CD14-positive monocyte (primary cell): ENCODE results near the gene MBNL3. TPM values are rescaled to one million over a fixed set of nuclear protein-coding genes. Genes with fewer than 3 reads are reported as not detected.

Experiments used
- DNase-seq, 3 donors: peaks; one replicate each; pipeline ENCODE4 v3.0.0-alpha.2; 2011 to 2022
- H2AFZ ChIP-seq: 2 replicates; pipeline ENCODE4 v1.6.0; 2012; ENCODE audit warnings: mild to moderate bottlenecking, low read depth, low read length, inconsistent platforms; ENCODE audit not compliant: insufficient read depth, poor library complexity, severe bottlenecking
- H3K27ac ChIP-seq, 2 donors: 1 replicate in 1 of 2; 2 replicates in 1 of 2; pipeline ENCODE4 v1.5.1; 2012 to 2013; ENCODE audit warnings: low read length in 2 of 2, control low read depth in 1 of 2, inconsistent platforms in 1 of 2, low read depth in 1 of 2, mild to moderate bottlenecking in 1 of 2
- H3K27me3 ChIP-seq, 2 donors: one replicate each; pipeline versions ENCODE4 v1.6.0 to v1.6.1; 2011 to 2013; ENCODE audit warnings: low read length in 2 of 2; ENCODE audit not compliant: control insufficient read depth in 2 of 2, insufficient read depth in 2 of 2
- H3K36me3 ChIP-seq, 2 donors: replicated peaks in 1 of 2; 1 replicate in 1 of 2; 2 replicates in 1 of 2; pipeline versions ENCODE4 v1.5.1 to v1.6.1; 2012 to 2013; ENCODE audit warnings: low read length in 2 of 2, control low read depth in 1 of 2, inconsistent platforms in 1 of 2, mild to moderate bottlenecking in 1 of 2; ENCODE audit not compliant: insufficient read depth in 2 of 2, control insufficient read depth in 1 of 2
- H3K4me1 ChIP-seq, 2 donors: 1 replicate in 1 of 2; 2 replicates in 1 of 2; pipeline versions ENCODE4 v1.5.1 to v1.6.1; 2012 to 2013; ENCODE audit warnings: low read length in 2 of 2, control low read depth in 1 of 2, inconsistent platforms in 1 of 2, mild to moderate bottlenecking in 1 of 2, moderate library complexity in 1 of 2; ENCODE audit not compliant: insufficient read depth in 2 of 2, control insufficient read depth in 1 of 2
- H3K4me2 ChIP-seq: replicated peaks from 2 replicates; pipeline ENCODE3; 2012; ENCODE audit warnings: low read length, moderate library complexity, mild to moderate bottlenecking; ENCODE audit not compliant: poor library complexity, severe bottlenecking; ENCODE audit errors: extremely low read depth
- H3K4me3 ChIP-seq, 3 experiments: fragments of 200-600 bp in 1 of 3; sonication (generic) in 1 of 3; replicated peaks in 1 of 3; 1 replicate in 2 of 3; 2 replicates in 1 of 3; pipeline ENCODE4 v1.5.1; 2011 to 2013; ENCODE audit warnings: low read length in 3 of 3, mild to moderate bottlenecking in 3 of 3, control low read depth in 2 of 3, low read depth in 2 of 3, inconsistent platforms in 1 of 3, moderate library complexity in 1 of 3
- H3K79me2 ChIP-seq: 2 replicates; pipeline ENCODE4 v1.6.0; 2012; ENCODE audit warnings: mild to moderate bottlenecking, control low read depth, inconsistent platforms, low read length, moderate library complexity; ENCODE audit not compliant: insufficient read depth
- H3K9ac ChIP-seq: 2 replicates; pipeline ENCODE4 v1.6.0; 2017; ENCODE audit warnings: low read length, mild to moderate bottlenecking; ENCODE audit not compliant: insufficient read depth, poor library complexity, severe bottlenecking
- H3K9me3 ChIP-seq, 2 donors: replicated peaks in 1 of 2; 1 replicate in 1 of 2; 2 replicates in 1 of 2; pipeline versions ENCODE4 v1.5.1 to v1.6.1; 2012 to 2013; ENCODE audit warnings: low read length in 2 of 2, control low read depth in 1 of 2; ENCODE audit not compliant: control insufficient read depth in 1 of 2, insufficient read depth in 1 of 2
- H4K20me1 ChIP-seq: 2 replicates; pipeline ENCODE4 v1.6.0; 2012; ENCODE audit warnings: mild to moderate bottlenecking, low read length, control low read depth, moderate library complexity; ENCODE audit not compliant: insufficient read depth
- H3K27ac Mint-ChIP-seq, 7 donors: one replicate each; pipeline ENCODE4 v1.8.0; 2020; ENCODE audit warnings: mild to moderate bottlenecking in 7 of 7, mixed read lengths in 7 of 7, moderate library complexity in 6 of 7, inconsistent platforms in 2 of 7
- H3K27me3 Mint-ChIP-seq, 3 donors: one replicate each; pipeline ENCODE4 v1.8.0; 2021 to 2022; ENCODE audit warnings: low read depth in 3 of 3, mild to moderate bottlenecking in 3 of 3, mixed read lengths in 3 of 3, moderate library complexity in 3 of 3, inconsistent platforms in 1 of 3
- H3K36me3 Mint-ChIP-seq, 2 donors: one replicate each; pipeline ENCODE4 v1.8.0; 2020; ENCODE audit warnings: mixed read lengths in 2 of 2, inconsistent platforms in 1 of 2, mild to moderate bottlenecking in 1 of 2
- H3K4me1 Mint-ChIP-seq: one replicate; pipeline ENCODE4 v1.8.0; 2020; ENCODE audit warnings: mild to moderate bottlenecking, mixed read lengths
- H3K4me3 Mint-ChIP-seq, 2 donors: one replicate each; pipeline ENCODE4 v1.8.0; 2020; ENCODE audit warnings: mild to moderate bottlenecking in 2 of 2, mixed read lengths in 2 of 2, moderate library complexity in 1 of 2
- H3K9me3 Mint-ChIP-seq, 7 donors: one replicate each; pipeline ENCODE4 v1.8.0; 2020 to 2022; ENCODE audit warnings: mixed read lengths in 7 of 7, mild to moderate bottlenecking in 6 of 7, moderate library complexity in 6 of 7, inconsistent platforms in 2 of 7
- CTCF ChIP-seq: fragments of 200-600 bp; IDR thresholded peaks from one replicate; pipeline ENCODE4 v1.8.0; 2022; ENCODE audit warnings: antibody characterized with exemption, mild to moderate bottlenecking
- WGBS: methylation state at CpG from one replicate; pipeline ENCODE4 v1.1.5; 2013; ENCODE audit warnings: missing lambda C conversion rate; ENCODE audit not compliant: insufficient coverage; 5-methylcytosine and 5-hydroxymethylcytosine counted together
- intact Hi-C, 2 donors: fragments of 100-400 bp; cut with micrococcal nuclease; formaldehyde crosslinking; loops; one replicate each; pipeline versions ENCODE4 v1.15.0 to v1.15.1; 2023
- polyA plus RNA-seq, 3 donors: library from polyadenylated mRNA; depleted of rRNA in 1 of 3; unstranded in 2 of 3; stranded (reverse) in 1 of 3; fragments of 300-500 nt in 2 of 3; fragments of >200 nt in 1 of 3; fragmentation: Illumina TruSeq in 2 of 3; gene quantifications; 1 replicate in 2 of 3; 2 replicates in 1 of 3; pipeline ENCODE4 v1.2.3, GENCODE V29; 2012 to 2021

The MBNL3 gene
- polyA plus RNA-seq, 3 donors, result 7.4 to 32.8 (median 22.4) TPM

GRCh38 chrX:132467026-132467425 is 21.8 kb downstream of the MBNL3 start:
- no peak for DNase-seq
- Mint-ChIP-seq H3K27ac (no peak overlapping the region), H3K4me3 (no peak overlapping the region), H3K9me3 (peaks cover 0 to 2% (median 0%) of the 10 kb centered on the region in 7 donors), H3K4me1 (no peaks in the 10 kb centered on the region), H3K27me3 (peaks cover 0 to 3% (median 0%) of the 10 kb centered on the region in 3 donors), H3K36me3 (no peaks in the 10 kb centered on the region)
- intact Hi-C loops, result no loop called here
- Histone ChIP-seq H2AFZ (no peak overlapping the region), H3K4me3 (no peak overlapping the region), H3K4me1 (no peaks in the 10 kb centered on the region), H3K27me3 (peaks cover 0 to 2% of the 10 kb centered on the region in 2 donors), H3K9me3 (no peaks in the 10 kb centered on the region), H3K27ac (no peak overlapping the region), H3K79me2 (no peaks in the 10 kb centered on the region), H4K20me1 (no peaks in the 10 kb centered on the region), H3K4me2 (no peak overlapping the region), H3K36me3 (no peaks in the 10 kb centered on the region), H3K9ac (no peak overlapping the region)
- no peak for TF ChIP-seq CTCF
- WGBS, result no CpG with 5 or more reads among the region's 3 CpGs

GRCh38 chrX:132463411-132463810 is 25.4 kb downstream of the MBNL3 start:
- Histone ChIP-seq H3K79me2 (no peaks in the 10 kb centered on the region), H3K36me3 (no peaks in the 10 kb centered on the region), H2AFZ (no peak overlapping the region), H3K9ac (no peak overlapping the region), H3K4me2 (no peak overlapping the region), H3K27ac (no peak overlapping the region), H3K9me3 (no peaks in the 10 kb centered on the region), H4K20me1 (no peaks in the 10 kb centered on the region), H3K4me1 (no peaks in the 10 kb centered on the region), H3K4me3 (no peak overlapping the region), H3K27me3 (peaks cover 0 to 2% of the 10 kb centered on the region in 2 donors)
- intact Hi-C loops, result no loop called here
- peaks cover 0 to 3% (median 0%) of the 10 kb centered on the region in 7 donors for H3K9me3 Mint-ChIP-seq
- DNase-seq, result peak; percentile 31 to 49 (median 31)
- no peak overlapping the region for H3K27ac Mint-ChIP-seq
- no peaks in the 10 kb centered on the region for H3K4me1 Mint-ChIP-seq
- H3K36me3 Mint-ChIP-seq, result no peaks in the 10 kb centered on the region
- H3K4me3 Mint-ChIP-seq, result no peak overlapping the region
- peak; percentile 77 for TF ChIP-seq CTCF
- WGBS, result no CpG with 5 or more reads among the region's 8 CpGs
- peaks cover 0 to 3% (median 0%) of the 10 kb centered on the region in 3 donors for H3K27me3 Mint-ChIP-seq
